CD4-positive, alpha-beta T cell treated with Interleukin-4 for 1 hour (primary cell): ENCODE measurements around the gene TNS1.

ENCODE experiments used
- DNase-seq, 2 donors: peaks; one replicate each; pipeline ENCODE4 v3.0.0-alpha.2; 2020 to 2022

Gene TNS1

GRCh38 chr2:217955881-217956493 is 46.8 kb downstream of the TNS1 start:
- no peak for DNase-seq

- DNase-seq, result no peak
Observed at GRCh38 chr2:217954971-217955740, 47.6 kb downstream of the TNS1 start.

GRCh38 chr2:217954469-217954868 is 48.3 kb downstream of the TNS1 start:
- DNase-seq, result no peak

GRCh38 chr2:217954051-217954450 is 48.7 kb downstream of the TNS1 start:
- DNase-seq, result no peak

- no peak for DNase-seq
Observed at GRCh38 chr2:217953531-217953932, 49.3 kb downstream of the TNS1 start.

GRCh38 chr2:217953011-217953481 is 49.7 kb downstream of the TNS1 start:
- DNase-seq, result no peak

GRCh38 chr2:217952409-217952808 is 50.4 kb downstream of the TNS1 start:
- no peak for DNase-seq

- DNase-seq, result no peak
Observed at GRCh38 chr2:217951521-217952247, 51.1 kb downstream of the TNS1 start.

- DNase-seq, result no peak
Observed at GRCh38 chr2:217951091-217951490, 51.7 kb downstream of the TNS1 start.

- DNase-seq, result no peak
Observed at GRCh38 chr2:217950401-217950871, 52.4 kb downstream of the TNS1 start.

GRCh38 chr2:217949447-217949846 is 53.3 kb downstream of the TNS1 start:
- DNase-seq, result no peak

GRCh38 chr2:217948897-217949296 is 53.9 kb downstream of the TNS1 start:
- no peak for DNase-seq

GRCh38 chr2:217948351-217948791 is 54.4 kb downstream of the TNS1 start:
- DNase-seq, result no peak

GRCh38 chr2:217947383-217948350 is 55.1 kb downstream of the TNS1 start:
- DNase-seq, result no peak

- DNase-seq, result no peak
Observed at GRCh38 chr2:217946051-217946450, 56.7 kb downstream of the TNS1 start.

- no peak for DNase-seq
Observed at GRCh38 chr2:217945530-217945929, 57.3 kb downstream of the TNS1 start.

GRCh38 chr2:217944923-217945322 is 57.9 kb downstream of the TNS1 start:
- no peak for DNase-seq

- no peak for DNase-seq
Observed at GRCh38 chr2:217944366-217944765, 58.4 kb downstream of the TNS1 start.

- no peak for DNase-seq
Observed at GRCh38 chr2:217943446-217944321, 59.1 kb downstream of the TNS1 start.

- DNase-seq, result no peak
Observed at GRCh38 chr2:217942731-217943335, 60.0 kb downstream of the TNS1 start.
